Subcutaneous adipose tissue (tissue), 4 donors: ENCODE data around the gene TAL2. TPM values are rescaled to one million over a fixed set of nuclear protein-coding genes. Genes with fewer than 3 reads are reported as not detected.

Experiments
- CTCF ChIP-seq: fragments of 450-650 bp; IDR thresholded peaks from one replicate; pipeline ENCODE4 v1.5.1; 2016; ENCODE audit warnings: low read depth, mild to moderate bottlenecking, control low read depth, antibody characterized with exemption, moderate library complexity
- total RNA-seq, 4 donors: library from RNA; depleted of rRNA; stranded (reverse); fragments of >200 nt; gene quantifications; one replicate each; pipeline ENCODE4 v1.1.0, GENCODE V29; 2016

TAL2 gene
- total RNA-seq, 4 donors from 2014 or later: 1.3 TPM; not detected in 3

GRCh38 chr9:105639936-105640335 lies 22.3 kb upstream of the TAL2 start:
- no peak for TF ChIP-seq CTCF

- TF ChIP-seq CTCF: no peak
These were observed 18.5 kb upstream of the TAL2 start for GRCh38 chr9:105643795-105644194.

- no peak for TF ChIP-seq CTCF
These were observed 15.2 kb upstream of the TAL2 start for GRCh38 chr9:105646879-105647594.

GRCh38 chr9:105647595-105648349 lies 14.5 kb upstream of the TAL2 start:
- no peak for TF ChIP-seq CTCF

GRCh38 chr9:105651806-105652205 lies 10.5 kb upstream of the TAL2 start:
- TF ChIP-seq CTCF: no peak

- TF ChIP-seq CTCF: no peak
These were observed 5.9 kb upstream of the TAL2 start for GRCh38 chr9:105656131-105656921.

GRCh38 chr9:105658351-105658750 lies 3.9 kb upstream of the TAL2 start:
- TF ChIP-seq CTCF: no peak
